AG09319 (cell line): ENCODE measurements around the gene PRMT9.
A peak's percentile ranks its signal among the peaks of the same experiment; 100 is the strongest.

Experiments
- DNase-seq: peaks from one replicate; pipeline ENCODE4 v3.0.0-alpha.2; 2010; ENCODE audit warnings: low read depth; ENCODE audit errors: extremely low read depth
- CTCF ChIP-seq: IDR thresholded peaks from 2 replicates; pipeline ENCODE4 v1.5.1; 2011; ENCODE audit warnings: low read depth, mild to moderate bottlenecking, inconsistent platforms, low read length, moderate library complexity

Gene PRMT9

GRCh38 chr4:147607471-147607870 lies 76.5 kb downstream of the PRMT9 start:
- DNase-seq, result no peak
- no peak for TF ChIP-seq CTCF

- no peak for DNase-seq
- TF ChIP-seq CTCF, result no peak
These were observed 78.5 kb downstream of the PRMT9 start for GRCh38 chr4:147605499-147605898.

- no peak for TF ChIP-seq CTCF
- peak; percentile 12 for DNase-seq
These were observed 84.2 kb downstream of the PRMT9 start for GRCh38 chr4:147599769-147600168.

- no peak for DNase-seq
- no peak for TF ChIP-seq CTCF
These were observed 84.8 kb downstream of the PRMT9 start for GRCh38 chr4:147599206-147599605.

GRCh38 chr4:147597561-147597960 lies 86.4 kb downstream of the PRMT9 start:
- TF ChIP-seq CTCF, result no peak
- DNase-seq, result no peak

- DNase-seq, result peak; percentile 84
These were observed 87.0 kb downstream of the PRMT9 start for GRCh38 chr4:147596981-147597380.

GRCh38 chr4:147596377-147596776 lies 87.6 kb downstream of the PRMT9 start:
- no peak for DNase-seq
- no peak; the same call in 1 of the 2 replicates for TF ChIP-seq CTCF

More at GRCh38 chr4:147596981-147597380, 87.0 kb downstream of the PRMT9 start:
- no peak for TF ChIP-seq CTCF
